Fibroblast of lung (primary cell): Measurements from ENCODE around the gene RUNX1. TPM values are rescaled to one million over a fixed set of nuclear protein-coding genes. Genes with fewer than 3 reads are reported as not detected.

ENCODE experiments used
- DNase-seq, 2 donors: peaks; one replicate each; pipeline versions ENCODE4 v3.0.0 to v3.0.0-alpha.2; 2010; ENCODE audit warnings: low read depth in 2 of 2
- H2AFZ ChIP-seq: 2 replicates; pipeline ENCODE4 v1.5.1; 2012; ENCODE audit warnings: low read length, control low read depth, inconsistent platforms
- H3K27ac ChIP-seq: 2 replicates; pipeline ENCODE4 v1.5.1; 2011; ENCODE audit warnings: low read length, control low read depth; ENCODE audit not compliant: insufficient read depth
- H3K27me3 ChIP-seq: 2 replicates; pipeline ENCODE4 v1.5.1; 2011; ENCODE audit warnings: mild to moderate bottlenecking, low read length; ENCODE audit not compliant: control insufficient read depth, insufficient read depth
- H3K36me3 ChIP-seq: 2 replicates; pipeline ENCODE4 v1.5.1; 2011; ENCODE audit warnings: low read length; ENCODE audit not compliant: control insufficient read depth, insufficient read depth
- H3K4me1 ChIP-seq: 2 replicates; pipeline ENCODE4 v1.5.1; 2011; ENCODE audit warnings: low read length; ENCODE audit not compliant: control insufficient read depth, insufficient read depth; ENCODE audit errors: extremely low read depth
- H3K4me2 ChIP-seq: 2 replicates; pipeline ENCODE4 v1.5.1; 2011; ENCODE audit warnings: low read length, control low read depth; ENCODE audit not compliant: insufficient read depth; ENCODE audit errors: extremely low read depth
- H3K4me3 ChIP-seq, 4 experiments: fragments of 200-600 bp in 1 of 4; sonication (generic) in 1 of 4; replicated peaks in 1 of 4; 2 replicates each; pipeline ENCODE4 v1.5.1; 2011 to 2016; ENCODE audit warnings: low read length in 4 of 4, low read depth in 3 of 4, mild to moderate bottlenecking in 3 of 4, control low read depth in 2 of 4, inconsistent platforms in 1 of 4, mixed read lengths in 1 of 4; ENCODE audit not compliant: insufficient read depth in 1 of 4; ENCODE audit errors: control extremely low read depth in 1 of 4
- H3K79me2 ChIP-seq: 2 replicates; pipeline ENCODE4 v1.5.1; 2012; ENCODE audit warnings: mild to moderate bottlenecking, low read length, inconsistent platforms; ENCODE audit not compliant: control insufficient read depth, insufficient read depth
- H3K9ac ChIP-seq: 2 replicates; pipeline ENCODE4 v1.5.1; 2011; ENCODE audit warnings: mild to moderate bottlenecking, low read length, control low read depth; ENCODE audit not compliant: insufficient read depth
- H3K9me3 ChIP-seq: 2 replicates; pipeline ENCODE4 v1.5.1; 2012; ENCODE audit warnings: low read depth, low read length; ENCODE audit not compliant: control insufficient read depth, insufficient read depth
- H4K20me1 ChIP-seq: 2 replicates; pipeline ENCODE4 v1.5.1; 2011; ENCODE audit warnings: low read length; ENCODE audit not compliant: control insufficient read depth, insufficient read depth; ENCODE audit errors: extremely low read depth
- EZH2 ChIP-seq: IDR thresholded peaks from 2 replicates; pipeline ENCODE4 v1.5.1; 2012; ENCODE audit warnings: low read length, control low read depth, mild to moderate bottlenecking; ENCODE audit errors: missing control alignments
- polyA plus RNA-seq, 2 donors: library from polyadenylated mRNA; depleted of rRNA in 1 of 2; stranded (reverse) in 1 of 2; unstranded in 1 of 2; fragments of >200 nt; gene quantifications; 2 replicates each; pipeline ENCODE4 v1.2.1, GENCODE V29; 2011 to 2012; ENCODE audit warnings: missing spikeins in 1 of 2
- total RNA-seq: library from RNA; depleted of rRNA; stranded (reverse); fragments of >200 nt; gene quantifications from 2 replicates; pipeline ENCODE4 v1.2.1, GENCODE V29; 2014
- TF ChIP-seq, protein P1 (sequence below), 2 donors: IDR thresholded peaks in 1 of 2; conservative IDR thresholded peaks in 1 of 2; 1 replicate in 1 of 2; 2 replicates in 1 of 2; pipeline ENCODE4 v1.5.1; 2011 to 2012; ENCODE audit warnings: low read length in 2 of 2, control low read depth in 1 of 2, inconsistent platforms in 1 of 2, low read depth in 1 of 2, mild to moderate bottlenecking in 1 of 2

Gene RUNX1
- total and polyA plus RNA-seq, 2 donors (not counting 1 experiment from before 2014, with no cell fraction given) = 23.1 to 41.6 TPM

- no peak overlapping the region for H3K4me2 ChIP-seq
- H3K4me1 ChIP-seq = peaks cover 10% of the 10 kb centered on the region
- no peak overlapping the region for H3K27ac ChIP-seq
- H3K4me3 ChIP-seq = no peak overlapping the region
- no peak for TF ChIP-seq EZH2
- TF ChIP-seq, protein P1, sequence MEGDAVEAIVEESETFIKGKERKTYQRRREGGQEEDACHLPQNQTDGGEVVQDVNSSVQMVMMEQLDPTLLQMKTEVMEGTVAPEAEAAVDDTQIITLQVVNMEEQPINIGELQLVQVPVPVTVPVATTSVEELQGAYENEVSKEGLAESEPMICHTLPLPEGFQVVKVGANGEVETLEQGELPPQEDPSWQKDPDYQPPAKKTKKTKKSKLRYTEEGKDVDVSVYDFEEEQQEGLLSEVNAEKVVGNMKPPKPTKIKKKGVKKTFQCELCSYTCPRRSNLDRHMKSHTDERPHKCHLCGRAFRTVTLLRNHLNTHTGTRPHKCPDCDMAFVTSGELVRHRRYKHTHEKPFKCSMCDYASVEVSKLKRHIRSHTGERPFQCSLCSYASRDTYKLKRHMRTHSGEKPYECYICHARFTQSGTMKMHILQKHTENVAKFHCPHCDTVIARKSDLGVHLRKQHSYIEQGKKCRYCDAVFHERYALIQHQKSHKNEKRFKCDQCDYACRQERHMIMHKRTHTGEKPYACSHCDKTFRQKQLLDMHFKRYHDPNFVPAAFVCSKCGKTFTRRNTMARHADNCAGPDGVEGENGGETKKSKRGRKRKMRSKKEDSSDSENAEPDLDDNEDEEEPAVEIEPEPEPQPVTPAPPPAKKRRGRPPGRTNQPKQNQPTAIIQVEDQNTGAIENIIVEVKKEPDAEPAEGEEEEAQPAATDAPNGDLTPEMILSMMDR (conservative IDR thresholded peaks at IDR 0.05 in 1 of 2, IDR thresholded peaks at IDR 0.05 in 1 of 2; ENCODE audit: low read depth in 1 of 2, low read length in 2 of 2) = no peak
- no peak overlapping the region for H3K9ac ChIP-seq
- H2AFZ ChIP-seq = no peak overlapping the region
- no peaks in the 10 kb centered on the region for H3K36me3 ChIP-seq
- no peak for DNase-seq
- H3K27me3 ChIP-seq = no peaks in the 10 kb centered on the region
- H3K79me2 ChIP-seq = no peaks in the 10 kb centered on the region
- H3K9me3 ChIP-seq = no peaks in the 10 kb centered on the region
- H4K20me1 ChIP-seq = no peaks in the 10 kb centered on the region
These were observed 64.6 kb downstream of the RUNX1 start for GRCh38 chr21:34984356-34985058.

DNA sequence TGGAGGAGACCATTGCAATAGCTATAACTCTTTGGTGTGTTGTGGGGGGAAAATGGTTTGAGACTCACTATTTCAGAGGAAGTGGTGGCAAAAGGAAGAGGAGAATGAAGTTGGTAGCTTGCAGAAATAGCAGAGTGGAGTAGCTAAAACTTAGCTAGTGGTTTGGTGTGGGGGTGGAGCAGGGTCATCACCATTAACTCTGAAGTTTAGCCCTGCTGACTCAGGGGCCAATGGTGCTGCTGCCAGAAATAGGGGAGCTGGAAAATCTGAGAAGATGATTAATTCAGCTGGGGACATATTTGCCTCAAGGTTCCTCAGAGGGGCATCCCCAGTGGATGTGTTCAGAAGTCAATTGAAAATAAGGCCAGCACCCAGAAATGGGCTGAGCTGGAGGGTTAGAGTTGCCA is 65.4 kb downstream of the RUNX1 start:
- Histone ChIP-seq H2AFZ (no peak overlapping the region), H3K36me3 (no peaks in the 10 kb centered on the region), H3K9me3 (no peaks in the 10 kb centered on the region), H4K20me1 (no peaks in the 10 kb centered on the region), H3K4me1 (peaks cover 10% of the 10 kb centered on the region), H3K4me2 (peak overlapping the region; percentile 44), H3K27ac (peak overlapping the region; percentile 72), H3K27me3 (no peaks in the 10 kb centered on the region), H3K9ac (no peak overlapping the region), H3K79me2 (no peaks in the 10 kb centered on the region), H3K4me3 (no peak overlapping the region)
- TF ChIP-seq, protein P1 (conservative IDR thresholded peaks at IDR 0.05 in 1 of 2, IDR thresholded peaks at IDR 0.05 in 1 of 2; ENCODE audit: low read depth in 1 of 2, low read length in 2 of 2) = no peak
- TF ChIP-seq EZH2 = no peak
- peak; percentile 43 to 86 for DNase-seq

DNA sequence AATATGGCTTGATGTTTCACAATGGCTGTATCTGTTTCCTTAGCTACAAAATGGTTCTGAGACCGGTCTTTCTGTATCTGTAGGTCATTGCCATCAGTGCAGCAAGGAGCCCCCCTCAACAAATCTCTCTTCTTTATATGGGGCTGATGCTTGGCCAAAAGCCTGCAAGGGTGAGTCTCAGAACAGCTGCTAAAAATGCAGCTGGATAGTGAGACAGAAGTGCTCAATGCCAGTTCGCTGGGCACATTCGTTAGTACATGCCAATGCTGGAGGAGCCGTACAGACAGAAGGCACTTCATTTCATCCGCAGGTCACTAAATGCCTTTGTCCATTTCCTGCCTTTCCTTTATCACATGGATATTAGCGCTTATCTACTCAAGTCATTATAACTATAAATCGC is 67.3 kb downstream of the RUNX1 start:
- no peak overlapping the region for H3K4me2 ChIP-seq
- H3K27me3 ChIP-seq = no peaks in the 10 kb centered on the region
- H3K9me3 ChIP-seq = no peaks in the 10 kb centered on the region
- no peak overlapping the region for H3K27ac ChIP-seq
- no peaks in the 10 kb centered on the region for H3K79me2 ChIP-seq
- no peaks in the 10 kb centered on the region for H4K20me1 ChIP-seq
- TF ChIP-seq EZH2 = no peak
- TF ChIP-seq, protein P1 (conservative IDR thresholded peaks at IDR 0.05 in 1 of 2, IDR thresholded peaks at IDR 0.05 in 1 of 2; ENCODE audit: low read depth in 1 of 2, low read length in 2 of 2) = no peak
- no peak overlapping the region for H3K4me3 ChIP-seq
- H3K36me3 ChIP-seq = no peaks in the 10 kb centered on the region
- DNase-seq = no peak
- H3K9ac ChIP-seq = no peak overlapping the region
- H2AFZ ChIP-seq = no peak overlapping the region
- H3K4me1 ChIP-seq = peaks cover 10% of the 10 kb centered on the region
